ENCODE results near the gene OSBPL2.

OSBPL2 gene

GRCh38 chr20:62220666-62221568 lies 17.4 kb upstream of the OSBPL2 start:
- DNase-seq, result no peak
- Mint-ChIP-seq H3K27ac (no peak overlapping the region), H3K27me3 (peaks cover 44 to 82% of the 10 kb centered on the region in 2 donors), H3K36me3 (ENCODE audit: insufficient read depth) (no peaks in the 10 kb centered on the region), H3K4me3 (peak overlapping the region; percentile 38 to 43), H3K9me3 (no peaks in the 10 kb centered on the region), H3K4me1 (ENCODE audit: low read depth in 2 of 2) (peaks cover 5 to 6% of the 10 kb centered on the region in 2 donors)
- ATAC-seq (replicated peaks), result no peak

- H3K4me1 Mint-ChIP-seq (ENCODE audit: low read depth in 2 of 2), result peaks cover 5 to 6% of the 10 kb centered on the region in 2 donors
- peaks cover 53 to 87% of the 10 kb centered on the region in 2 donors for H3K27me3 Mint-ChIP-seq
- no peak for DNase-seq
- H3K9me3 Mint-ChIP-seq, result no peaks in the 10 kb centered on the region
- H3K36me3 Mint-ChIP-seq (ENCODE audit: insufficient read depth), result no peaks in the 10 kb centered on the region
- no peak overlapping the region for H3K27ac Mint-ChIP-seq
- no peak overlapping the region for H3K4me3 Mint-ChIP-seq
- no peak for ATAC-seq (replicated peaks)
Measured at GRCh38 chr20:62222266-62222850, 16.0 kb upstream of the OSBPL2 start.

GRCh38 chr20:62222972-62223371 lies 15.3 kb upstream of the OSBPL2 start:
- Mint-ChIP-seq H3K4me3 (no peak overlapping the region), H3K27me3 (peaks cover 53 to 81% of the 10 kb centered on the region in 2 donors), H3K27ac (no peak overlapping the region), H3K36me3 (ENCODE audit: insufficient read depth) (no peaks in the 10 kb centered on the region), H3K4me1 (ENCODE audit: low read depth in 2 of 2) (peaks cover 5 to 6% of the 10 kb centered on the region in 2 donors), H3K9me3 (no peaks in the 10 kb centered on the region)
- DNase-seq (no peak), ATAC-seq (replicated peaks) (no peak)

GRCh38 chr20:62223571-62223970 lies 14.8 kb upstream of the OSBPL2 start:
- DNase-seq (no peak), ATAC-seq (replicated peaks) (no peak)
- Mint-ChIP-seq H3K27ac (no peak overlapping the region), H3K9me3 (no peaks in the 10 kb centered on the region), H3K27me3 (peaks cover 53 to 75% of the 10 kb centered on the region in 2 donors), H3K36me3 (ENCODE audit: insufficient read depth) (no peaks in the 10 kb centered on the region), H3K4me3 (no peak overlapping the region), H3K4me1 (ENCODE audit: low read depth in 2 of 2) (peaks cover 5 to 6% of the 10 kb centered on the region in 2 donors)

GRCh38 chr20:62224113-62224855 lies 14.0 kb upstream of the OSBPL2 start:
- DNase-seq (no peak), ATAC-seq (replicated peaks) (no peak)
- no peaks in the 10 kb centered on the region for H3K9me3 Mint-ChIP-seq
- H3K36me3 Mint-ChIP-seq (ENCODE audit: insufficient read depth), result no peaks in the 10 kb centered on the region
- H3K4me1 Mint-ChIP-seq (ENCODE audit: low read depth in 2 of 2), result peaks cover under 1 to 2% of the 10 kb centered on the region in 2 donors
- peaks cover 47 to 68% of the 10 kb centered on the region in 2 donors for H3K27me3 Mint-ChIP-seq
- peak overlapping the region in 1 of 2 donors; percentile 22 for H3K27ac Mint-ChIP-seq
- no peak overlapping the region for H3K4me3 Mint-ChIP-seq

- H3K9me3 Mint-ChIP-seq, result no peaks in the 10 kb centered on the region
- H3K27ac Mint-ChIP-seq, result peak overlapping the region in 1 of 2 donors; percentile 22
- DNase-seq, result no peak
- H3K4me1 Mint-ChIP-seq (ENCODE audit: low read depth in 2 of 2), result peaks cover 0 to 2% of the 10 kb centered on the region in 2 donors
- peaks cover 46 to 65% of the 10 kb centered on the region in 2 donors for H3K27me3 Mint-ChIP-seq
- H3K4me3 Mint-ChIP-seq, result no peak overlapping the region
- no peaks in the 10 kb centered on the region for H3K36me3 Mint-ChIP-seq (ENCODE audit: insufficient read depth)
- no peak for ATAC-seq (replicated peaks)
Measured at GRCh38 chr20:62225026-62225425, 13.3 kb upstream of the OSBPL2 start.

- Mint-ChIP-seq H3K4me3 (no peak overlapping the region), H3K27me3 (peaks cover 41 to 57% of the 10 kb centered on the region in 2 donors), H3K27ac (no peak overlapping the region), H3K4me1 (ENCODE audit: low read depth in 2 of 2) (no peaks in the 10 kb centered on the region), H3K9me3 (no peaks in the 10 kb centered on the region), H3K36me3 (ENCODE audit: insufficient read depth) (no peaks in the 10 kb centered on the region)
- ATAC-seq (replicated peaks) (no peak), DNase-seq (no peak)
Measured at GRCh38 chr20:62225820-62226635, 12.3 kb upstream of the OSBPL2 start.

- no peak overlapping the region for H3K4me3 Mint-ChIP-seq
- no peaks in the 10 kb centered on the region for H3K9me3 Mint-ChIP-seq
- no peak overlapping the region for H3K27ac Mint-ChIP-seq
- DNase-seq (no peak), ATAC-seq (replicated peaks) (no peak)
- peaks cover 32 to 48% of the 10 kb centered on the region in 2 donors for H3K27me3 Mint-ChIP-seq
- H3K4me1 Mint-ChIP-seq (ENCODE audit: low read depth in 2 of 2), result no peaks in the 10 kb centered on the region
- H3K36me3 Mint-ChIP-seq (ENCODE audit: insufficient read depth), result no peaks in the 10 kb centered on the region
Measured at GRCh38 chr20:62226707-62227590, 11.4 kb upstream of the OSBPL2 start.

GRCh38 chr20:62227591-62227976 lies 10.7 kb upstream of the OSBPL2 start:
- Mint-ChIP-seq H3K4me1 (ENCODE audit: low read depth in 2 of 2) (no peaks in the 10 kb centered on the region), H3K27me3 (peaks cover 32 to 42% of the 10 kb centered on the region in 2 donors), H3K9me3 (no peaks in the 10 kb centered on the region), H3K4me3 (no peak overlapping the region), H3K36me3 (ENCODE audit: insufficient read depth) (no peaks in the 10 kb centered on the region), H3K27ac (no peak overlapping the region)
- DNase-seq, result no peak
- no peak for ATAC-seq (replicated peaks)

- Mint-ChIP-seq H3K4me1 (ENCODE audit: low read depth in 2 of 2) (no peaks in the 10 kb centered on the region), H3K36me3 (ENCODE audit: insufficient read depth) (no peaks in the 10 kb centered on the region), H3K27me3 (peaks cover 25 to 35% of the 10 kb centered on the region in 2 donors), H3K4me3 (no peak overlapping the region), H3K9me3 (no peaks in the 10 kb centered on the region), H3K27ac (no peak overlapping the region)
- ATAC-seq (replicated peaks) (no peak), DNase-seq (no peak)
Measured at GRCh38 chr20:62227977-62228958, 10.1 kb upstream of the OSBPL2 start.

- ATAC-seq (replicated peaks), result no peak
- no peak for DNase-seq
- no peak overlapping the region for H3K27ac Mint-ChIP-seq
- H3K4me1 Mint-ChIP-seq (ENCODE audit: low read depth in 2 of 2), result no peaks in the 10 kb centered on the region
- H3K4me3 Mint-ChIP-seq, result no peak overlapping the region
- peaks cover 24 to 27% of the 10 kb centered on the region in 2 donors for H3K27me3 Mint-ChIP-seq
- H3K36me3 Mint-ChIP-seq (ENCODE audit: insufficient read depth), result no peaks in the 10 kb centered on the region
- H3K9me3 Mint-ChIP-seq, result no peaks in the 10 kb centered on the region
Measured at GRCh38 chr20:62228982-62229545, 9.3 kb upstream of the OSBPL2 start.

Data from effector memory CD8-positive, alpha-beta T cell (primary cell).